Endothelial cell of umbilical vein (primary cell): ENCODE data around the gene NFATC3. TPM values are rescaled to one million over a fixed set of nuclear protein-coding genes. Genes with fewer than 3 reads are reported as not detected.

ENCODE experiments used
- BruUV-seq: library from RNA; stranded (reverse); fragments of 400-500 nt; replicated peaks from 2 replicates; lab custom pipeline; 2021; lab: Mats Ljungman, UMichigan
- CTCF ChIA-PET: fragments of 300-600, 350-600 bp; sonication (Branson Sonifier 250); formaldehyde crosslinking; loops from one replicate; lab custom pipeline; 2021; ENCODE audit warnings: antibody characterized with exemption, inconsistent platforms; lab: Charles Lee
- POLR2A ChIA-PET: fragments of 300-600, 350-600 bp; sonication (Branson Sonifier 250); formaldehyde crosslinking; loops from one replicate; lab custom pipeline; 2021; ENCODE audit warnings: antibody characterized with exemption, inconsistent platforms; lab: Charles Lee
- DNase-seq: peaks from one replicate; pipeline ENCODE4 v3.0.0-alpha.2; 2011; ENCODE audit warnings: low read depth, low spot score
- FAIRE-seq: peaks from 2 replicates; lab custom pipeline; 2011; peaks lifted over from hg19 to GRCh38; lab: Jason Lieb, UNC
- H2AFZ ChIP-seq: 2 replicates; pipeline ENCODE4 v1.6.0; 2012; ENCODE audit warnings: low read depth, low read length, control low read depth, inconsistent platforms
- H3K27ac ChIP-seq: 2 replicates; pipeline ENCODE4 v1.5.1; 2011; ENCODE audit warnings: low read depth, mild to moderate bottlenecking, control low read depth, low read length, moderate library complexity; ENCODE audit not compliant: insufficient read depth
- H3K27me3 ChIP-seq, 2 experiments: 2 replicates each; pipeline versions ENCODE4 v1.6.0 to v1.6.1; 2011; ENCODE audit warnings: low read length in 2 of 2, mixed read lengths in 1 of 2; ENCODE audit not compliant: control insufficient read depth in 2 of 2, insufficient read depth in 2 of 2
- H3K36me3 ChIP-seq, 2 experiments: 2 replicates in 1 of 2; 3 replicates in 1 of 2; pipeline ENCODE4 v1.5.1; 2011; ENCODE audit warnings: low read length in 2 of 2, mild to moderate bottlenecking in 1 of 2, moderate library complexity in 1 of 2; ENCODE audit not compliant: control insufficient read depth in 2 of 2, insufficient read depth in 2 of 2; ENCODE audit errors: extremely low read depth in 1 of 2
- H3K4me1 ChIP-seq: 3 replicates; pipeline ENCODE4 v1.5.1; 2011; ENCODE audit warnings: mild to moderate bottlenecking, low read length; ENCODE audit not compliant: control insufficient read depth, insufficient read depth; ENCODE audit errors: extremely low read depth
- H3K4me2 ChIP-seq: 2 replicates; pipeline ENCODE4 v1.6.1; 2011; ENCODE audit warnings: low read length, control low read depth, mixed read lengths; ENCODE audit not compliant: insufficient read depth
- H3K4me3 ChIP-seq, 3 experiments: fragments of 200-600 bp in 1 of 3; sonication (generic), shearing (Covaris generic) in 1 of 3; replicated peaks in 1 of 3; 2 replicates each; pipeline ENCODE4 v1.5.1; 2011 to 2016; ENCODE audit warnings: control low read depth in 3 of 3, low read length in 3 of 3, mild to moderate bottlenecking in 2 of 3, inconsistent platforms in 1 of 3, low read depth in 1 of 3, moderate library complexity in 1 of 3; ENCODE audit not compliant: insufficient read depth in 1 of 3
- H3K79me2 ChIP-seq: 2 replicates; pipeline ENCODE4 v1.6.0; 2012; ENCODE audit warnings: low read length, inconsistent platforms; ENCODE audit not compliant: control insufficient read depth, insufficient read depth
- H3K9ac ChIP-seq: replicated peaks from 2 replicates; pipeline ENCODE3; 2011; ENCODE audit warnings: low read length, control low read depth; ENCODE audit not compliant: insufficient read depth; ENCODE audit errors: extremely low read depth
- H3K9me1 ChIP-seq: replicated peaks from 3 replicates; pipeline ENCODE4 v1.6.0; 2011; ENCODE audit warnings: mild to moderate bottlenecking, low read length; ENCODE audit not compliant: control insufficient read depth, insufficient read depth; ENCODE audit errors: extremely low read depth
- H3K9me3 ChIP-seq: replicated peaks from 2 replicates; pipeline ENCODE4 v1.5.1; 2012; ENCODE audit warnings: low read length, inconsistent platforms; ENCODE audit not compliant: control insufficient read depth, insufficient read depth
- H4K20me1 ChIP-seq: replicated peaks from 2 replicates; pipeline ENCODE3; 2011; ENCODE audit warnings: mild to moderate bottlenecking, low read length; ENCODE audit not compliant: control insufficient read depth, insufficient read depth; ENCODE audit errors: extremely low read depth
- EZH2 ChIP-seq: IDR thresholded peaks from 2 replicates; pipeline ENCODE4 v1.6.1; 2012; ENCODE audit warnings: borderline replicate concordance, low read depth, mild to moderate bottlenecking, moderate library complexity, low read length, inconsistent platforms; ENCODE audit not compliant: severe bottlenecking
- FOS ChIP-seq: IDR thresholded peaks from 2 replicates; pipeline ENCODE4 v1.6.1; 2011; ENCODE audit warnings: mild to moderate bottlenecking, low read length, moderate library complexity, borderline replicate concordance; ENCODE audit not compliant: insufficient read depth
- GATA2 ChIP-seq: IDR thresholded peaks from 2 replicates; pipeline ENCODE4 v1.7.0; 2011; ENCODE audit warnings: low read depth, mild to moderate bottlenecking, moderate library complexity, mixed read lengths, low read length; ENCODE audit not compliant: insufficient read length, insufficient read depth
- JUN ChIP-seq: IDR thresholded peaks from 2 replicates; pipeline ENCODE4 v1.6.1; 2011; ENCODE audit warnings: borderline replicate concordance, low read depth; ENCODE audit not compliant: insufficient read length, insufficient read depth
- MYC ChIP-seq: IDR thresholded peaks from one replicate; pipeline ENCODE4 v1.6.1; 2011; ENCODE audit warnings: mild to moderate bottlenecking, low read depth, low read length
- POLR2A ChIP-seq: IDR thresholded peaks from 2 replicates; pipeline ENCODE4 v1.6.1; 2012; ENCODE audit warnings: low read depth, mild to moderate bottlenecking, control low read depth, low read length
- POLR2AphosphoS5 ChIP-seq: IDR thresholded peaks from 2 replicates; pipeline ENCODE4 v1.6.1; 2012; ENCODE audit warnings: low read depth, mild to moderate bottlenecking, control low read depth, low read length, moderate library complexity; ENCODE audit not compliant: insufficient read depth
- dilution Hi-C: fragments of 300-500 bp; cut with MboI; formaldehyde crosslinking; loops from one replicate; pipeline ENCODE4 v1.15.0; 2019; ENCODE audit warnings: low sequenced_read_pairs; ENCODE audit not compliant: extremely low pct_ligation_motif_present
- intact Hi-C: fragments of 100-400 bp; cut with micrococcal nuclease; formaldehyde crosslinking; loops from one replicate; pipeline ENCODE4 v1.10.0; 2022
- polyA plus RNA-seq, 4 experiments: library from polyadenylated mRNA; depleted of rRNA in 3 of 4; stranded (reverse) in 3 of 4; unstranded in 1 of 4; fragments of >200 nt; gene quantifications; 2 replicates each; pipeline versions ENCODE4 v1.2.1 to v1.2.3, GENCODE V29; 2011 to 2012; ENCODE audit warnings: missing spikeins in 1 of 4
- total RNA-seq: library from RNA; stranded (reverse); gene quantifications from 2 replicates; pipeline ENCODE4 v1.2.3, GENCODE V29; 2021
- TF ChIP-seq, protein P1 (sequence below): IDR thresholded peaks from 2 replicates; pipeline ENCODE4 v1.6.1; 2011; ENCODE audit not compliant: insufficient read depth, insufficient read length
- TF ChIP-seq, protein P2 (sequence below), 2 donors: IDR thresholded peaks; 1 replicate in 1 of 2; 2 replicates in 1 of 2; pipeline ENCODE4 v1.5.1; 2011; ENCODE audit warnings: low read length in 2 of 2, mild to moderate bottlenecking in 2 of 2, moderate library complexity in 2 of 2, control low read depth in 1 of 2, inconsistent platforms in 1 of 2, low read depth in 1 of 2; ENCODE audit not compliant: insufficient read depth in 1 of 2; ENCODE audit errors: extremely low read depth in 1 of 2

NFATC3 gene
- total and polyA plus RNA-seq, 2 donors (not counting 3 experiments of a cell fraction or from before 2014, with no cell fraction given): 15.6 to 33.1 TPM

DNA sequence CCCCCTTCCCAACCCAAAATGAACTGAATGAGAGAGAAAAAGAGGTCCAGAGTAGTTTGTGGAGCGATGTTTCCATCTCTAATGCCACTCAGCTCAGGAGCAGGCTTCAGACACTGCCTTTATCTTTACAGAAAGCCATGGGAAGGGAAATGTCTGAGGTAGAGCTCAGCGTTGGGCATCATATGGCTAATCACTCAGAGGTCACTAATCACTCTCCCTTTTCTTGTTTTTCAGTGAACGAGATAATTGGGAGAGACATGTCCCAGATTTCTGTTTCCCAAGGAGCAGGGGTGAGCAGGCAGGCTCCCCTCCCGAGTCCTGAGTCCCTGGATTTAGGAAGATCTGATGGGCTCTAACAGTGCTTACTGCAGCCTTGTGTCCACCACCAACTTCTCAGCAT lies 140.9 kb downstream of the NFATC3 start:
- Histone ChIP-seq H3K4me1 (no peaks in the 10 kb centered on the region), H3K27me3 (no peaks in the 10 kb centered on the region), H3K4me2 (no peak overlapping the region), H3K9me1 (no peaks in the 10 kb centered on the region), H3K9ac (no peak overlapping the region), H3K9me3 (no peaks in the 10 kb centered on the region), H3K79me2 (no peaks in the 10 kb centered on the region), H3K4me3 (no peak overlapping the region), H3K36me3 (no peaks in the 10 kb centered on the region), H4K20me1 (peaks cover 3% of the 10 kb centered on the region), H2AFZ (no peak overlapping the region), H3K27ac (no peak overlapping the region)
- TF ChIP-seq FOS (no peak), POLR2AphosphoS5 (no peak), GATA2 (no peak)
- TF ChIP-seq, protein P1, sequence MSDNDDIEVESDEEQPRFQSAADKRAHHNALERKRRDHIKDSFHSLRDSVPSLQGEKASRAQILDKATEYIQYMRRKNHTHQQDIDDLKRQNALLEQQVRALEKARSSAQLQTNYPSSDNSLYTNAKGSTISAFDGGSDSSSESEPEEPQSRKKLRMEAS: no peak
- dilution Hi-C loops: no loop called here
- intact Hi-C loops: no loop called here
- DNase-seq (no peak), FAIRE-seq (no peak)
- CTCF ChIA-PET: interaction anchor here (1.0 to 1.2 kb wide), 2 partner anchors 142 to 342 kb away, joined by 3 to 4 read pairs; no protein-coding TSS in a partner anchor
- POLR2A ChIA-PET: no interaction called here
- no TSS peak for BruUV-seq

DNA sequence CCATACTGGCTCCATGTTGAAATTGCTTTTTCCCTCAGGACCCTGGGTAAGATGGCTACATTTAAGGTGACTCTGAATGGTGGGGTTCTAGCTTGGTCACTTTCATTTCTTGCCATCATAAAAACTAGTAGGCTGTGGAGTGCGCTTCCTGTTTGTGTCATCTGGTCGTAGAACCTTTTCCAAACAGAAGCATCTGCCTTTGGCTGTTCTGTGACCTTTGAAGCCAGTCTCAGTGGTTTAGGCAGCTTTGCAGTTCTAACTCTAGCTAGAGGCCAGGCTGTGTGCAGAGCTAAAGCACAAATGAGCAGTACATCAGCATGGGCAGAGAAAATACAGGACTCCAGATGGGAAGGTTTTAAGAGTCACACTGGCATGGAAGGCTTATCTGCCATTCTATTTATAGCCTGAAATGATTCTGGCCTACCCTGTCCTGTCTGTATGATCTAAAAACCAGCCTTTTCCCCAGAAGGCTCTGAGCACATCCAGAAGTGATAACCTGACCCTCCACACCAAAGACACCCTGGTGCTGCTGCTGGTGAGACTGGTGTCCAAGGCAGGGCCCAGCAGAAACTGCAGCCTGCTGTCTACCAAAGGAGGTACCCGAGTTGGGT lies 142.1 kb downstream of the NFATC3 start:
- H3K9ac ChIP-seq: no peak overlapping the region
- intact Hi-C loops: no loop called here
- POLR2A ChIA-PET: no interaction called here

More for the DNA sequence above, 142.1 kb downstream of the NFATC3 start:
- CTCF ChIA-PET: interaction anchor here (0.7 to 4.7 kb wide), 7 partner anchors 10 to 1402 kb away, joined by 4 to 57 read pairs (median 8); no protein-coding TSS in a partner anchor
- FAIRE-seq (no peak), DNase-seq (no peak)
- H3K9me1 ChIP-seq: no peaks in the 10 kb centered on the region
- no peaks in the 10 kb centered on the region for H3K4me1 ChIP-seq
- no peaks in the 10 kb centered on the region for H3K9me3 ChIP-seq
- TF ChIP-seq JUN (no peak), EZH2 (no peak), POLR2AphosphoS5 (no peak), POLR2A (no peak), GATA2 (no peak), FOS (no peak), MYC (no peak)
- TF ChIP-seq, protein P1: no peak
- TF ChIP-seq, protein P2, sequence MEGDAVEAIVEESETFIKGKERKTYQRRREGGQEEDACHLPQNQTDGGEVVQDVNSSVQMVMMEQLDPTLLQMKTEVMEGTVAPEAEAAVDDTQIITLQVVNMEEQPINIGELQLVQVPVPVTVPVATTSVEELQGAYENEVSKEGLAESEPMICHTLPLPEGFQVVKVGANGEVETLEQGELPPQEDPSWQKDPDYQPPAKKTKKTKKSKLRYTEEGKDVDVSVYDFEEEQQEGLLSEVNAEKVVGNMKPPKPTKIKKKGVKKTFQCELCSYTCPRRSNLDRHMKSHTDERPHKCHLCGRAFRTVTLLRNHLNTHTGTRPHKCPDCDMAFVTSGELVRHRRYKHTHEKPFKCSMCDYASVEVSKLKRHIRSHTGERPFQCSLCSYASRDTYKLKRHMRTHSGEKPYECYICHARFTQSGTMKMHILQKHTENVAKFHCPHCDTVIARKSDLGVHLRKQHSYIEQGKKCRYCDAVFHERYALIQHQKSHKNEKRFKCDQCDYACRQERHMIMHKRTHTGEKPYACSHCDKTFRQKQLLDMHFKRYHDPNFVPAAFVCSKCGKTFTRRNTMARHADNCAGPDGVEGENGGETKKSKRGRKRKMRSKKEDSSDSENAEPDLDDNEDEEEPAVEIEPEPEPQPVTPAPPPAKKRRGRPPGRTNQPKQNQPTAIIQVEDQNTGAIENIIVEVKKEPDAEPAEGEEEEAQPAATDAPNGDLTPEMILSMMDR (IDR thresholded peaks at IDR 0.05; ENCODE audit: extremely low read depth in 1 of 2, insufficient read depth in 1 of 2, low read depth in 1 of 2, low read length in 2 of 2): no peak
- H2AFZ ChIP-seq: no peak overlapping the region
- no peaks in the 10 kb centered on the region for H3K36me3 ChIP-seq
- BruUV-seq: no TSS peak
- dilution Hi-C loops: no loop called here
- H4K20me1 ChIP-seq: peaks cover 3% of the 10 kb centered on the region
- H3K4me3 ChIP-seq: no peak overlapping the region
- H3K27me3 ChIP-seq: no peaks in the 10 kb centered on the region
- H3K4me2 ChIP-seq: no peak overlapping the region
- no peaks in the 10 kb centered on the region for H3K79me2 ChIP-seq
- H3K27ac ChIP-seq: no peak overlapping the region
